ENCODE data around the gene DLEC1. TPM values are rescaled to one million over a fixed set of nuclear protein-coding genes. Genes with fewer than 3 reads are reported as not detected.

The DLEC1 gene
- total and polyA plus RNA-seq, 2 of the 4 experiments (the other 2 are of a cell fraction) = 0.03 TPM; not detected in 1

DNA sequence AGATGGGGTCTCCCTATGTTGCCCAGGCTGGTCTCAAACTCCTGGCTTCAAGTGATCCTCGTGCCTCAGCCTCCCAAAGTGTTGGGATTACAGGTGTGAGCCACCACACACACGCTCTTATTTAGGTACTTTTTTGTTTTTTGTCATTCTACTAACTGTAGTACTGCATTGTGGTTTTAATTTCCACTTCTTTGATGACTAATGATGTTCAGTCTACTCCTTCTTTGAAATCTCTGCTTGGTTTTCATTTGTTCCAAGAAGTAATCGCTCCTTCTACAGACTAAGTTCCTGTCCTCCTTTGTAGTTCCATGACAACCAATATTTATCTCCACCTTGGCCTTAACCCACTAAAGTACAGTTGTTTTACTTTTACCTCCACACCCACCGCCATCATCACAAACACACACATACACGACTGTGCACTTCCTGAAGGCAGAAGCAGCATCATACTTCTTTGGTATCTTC, 529 bp upstream of the DLEC1 start:
- Histone ChIP-seq H3K14ac (replicated peaks; ENCODE audit: low read depth, low read length) (no peak overlapping the region), H3K9ac (ENCODE audit: low read depth, low read length) (no peak overlapping the region), H2AFZ (replicated peaks; ENCODE audit: low read length, poor library complexity) (peak overlapping the region; percentile 80), H3K4ac (ENCODE audit: low read depth, low read length) (0 out of 2 replicates have a peak overlapping the region, but pooled peaks have one; percentile 66), H3K79me1 (ENCODE audit: low read depth in 1 of 2, low read length in 2 of 2) (no peaks in the 10 kb centered on the region), H2BK120ac (ENCODE audit: low read depth, low read length) (0 out of 2 replicates have a peak overlapping the region, but pooled peaks have one; percentile 50), H4K20me1 (ENCODE audit: insufficient read depth, low read length) (no peaks in the 10 kb centered on the region), H3K36me3 (ENCODE audit: control insufficient read depth, insufficient read depth, low read length) (no peaks in the 10 kb centered on the region), H2BK20ac (ENCODE audit: low read depth, low read length) (no peak overlapping the region), H3K18ac (ENCODE audit: low read depth, low read length) (no peak overlapping the region), H3K4me2 (ENCODE audit: low read depth, low read length) (peak overlapping the region; percentile 73; the same call in 1 of the 2 replicates), H3K56ac (ENCODE audit: extremely low read depth, insufficient read depth, low read length) (no peak overlapping the region), H4K5ac (ENCODE audit: low read depth, low read length) (peak overlapping the region; percentile 67; the same call in 1 of the 2 replicates), H2BK15ac (ENCODE audit: low read depth, low read length) (no peak overlapping the region; the same call in 2 of the 3 replicates), H3K23ac (ENCODE audit: low read depth, low read length) (no peak overlapping the region), H3K4me3 (ENCODE audit: insufficient read depth, low read depth, low read length) (no peak overlapping the region), H3K9me1 (ENCODE audit: insufficient read depth, low read length) (peaks cover 5% of the 10 kb centered on the region; the same call in 1 of the 2 replicates), H3K27me3 (ENCODE audit: control insufficient read depth, insufficient read depth, low read length) (peaks cover 6% of the 10 kb centered on the region), H4K91ac (ENCODE audit: insufficient read depth, low read depth, low read length) (0 out of 2 replicates have a peak overlapping the region, but pooled peaks have one; percentile 13), H3K9me3 (ENCODE audit: control insufficient read depth, insufficient read depth, low read length) (no peaks in the 10 kb centered on the region), H3K4me1 (ENCODE audit: control insufficient read depth, insufficient read depth, low read length) (peaks cover 4% of the 10 kb centered on the region), H4K8ac (ENCODE audit: low read depth in 2 of 2, low read length in 2 of 2) (peak overlapping the region; percentile 62 to 85; a peak in 3 of 4 replicates), H2BK5ac (ENCODE audit: low read depth, low read length, poor library complexity, severe bottlenecking) (no peak overlapping the region), H2AK9ac (replicated peaks; ENCODE audit: low read depth, low read length, poor library complexity) (no peak overlapping the region), H3K27ac (ENCODE audit: insufficient read depth, low read length) (no peak overlapping the region), H2AK5ac (ENCODE audit: low read depth, low read length) (peak overlapping the region; percentile 54; the same call in 1 of the 2 replicates)
- in situ Hi-C loops (cut with MboI; ENCODE audit: low sequenced_read_pairs) (no loop called here), dilution Hi-C loops (cut with HindIII; ENCODE audit: low sequenced_read_pairs, unreplicated experiment) (no loop called here), intact Hi-C loops (cut with micrococcal nuclease) (no loop called here)
- DNase-seq = no peak
- no CpG with 5 or more reads among the region's 5 CpGs for WGBS, 2 experiments (ENCODE audit: extremely low coverage in 2 of 2, insufficient read length in 1 of 2)
- no TSS peak for BruUV-seq (replicated peaks)
- POLR2A ChIA-PET (ENCODE audit: unreplicated experiment) = no interaction called here
- no peak for ATAC-seq (ENCODE audit: low read depth)
- TF ChIP-seq CHD1 (IDR thresholded peaks at IDR 0.05; ENCODE audit: low read depth, low read length) (no peak), POLR2A (IDR thresholded peaks at IDR 0.05; ENCODE audit: low read depth, low read length) (no peak), MAZ (IDR thresholded peaks at IDR 0.05; ENCODE audit: borderline replicate concordance, low read depth, low read length) (no peak), BHLHE40 (IDR thresholded peaks at IDR 0.05; ENCODE audit: low read depth, low read length) (no peak), FOS (IDR thresholded peaks at IDR 0.05; ENCODE audit: low read depth, low read length) (no peak), RAD21 (IDR thresholded peaks at IDR 0.05; ENCODE audit: low read length) (no peak), RCOR1 (IDR thresholded peaks at IDR 0.05; ENCODE audit: insufficient replicate concordance, low read length) (no peak), MAFK (IDR thresholded peaks at IDR 0.05; ENCODE audit: low read depth, low read length) (no peak), MXI1 (IDR thresholded peaks at IDR 0.05; ENCODE audit: borderline replicate concordance, low read depth, low read length) (no peak), NFE2L2 (IDR thresholded peaks at IDR 0.05; ENCODE audit: low read depth, low read length) (no peak), CEBPB (IDR thresholded peaks at IDR 0.05; ENCODE audit: low read depth, low read length) (no peak), RFX5 (IDR thresholded peaks at IDR 0.05; ENCODE audit: low read depth, low read length) (no peak), SMC3 (IDR thresholded peaks at IDR 0.05; ENCODE audit: low read depth, low read length) (no peak)
- TF ChIP-seq, protein P1, sequence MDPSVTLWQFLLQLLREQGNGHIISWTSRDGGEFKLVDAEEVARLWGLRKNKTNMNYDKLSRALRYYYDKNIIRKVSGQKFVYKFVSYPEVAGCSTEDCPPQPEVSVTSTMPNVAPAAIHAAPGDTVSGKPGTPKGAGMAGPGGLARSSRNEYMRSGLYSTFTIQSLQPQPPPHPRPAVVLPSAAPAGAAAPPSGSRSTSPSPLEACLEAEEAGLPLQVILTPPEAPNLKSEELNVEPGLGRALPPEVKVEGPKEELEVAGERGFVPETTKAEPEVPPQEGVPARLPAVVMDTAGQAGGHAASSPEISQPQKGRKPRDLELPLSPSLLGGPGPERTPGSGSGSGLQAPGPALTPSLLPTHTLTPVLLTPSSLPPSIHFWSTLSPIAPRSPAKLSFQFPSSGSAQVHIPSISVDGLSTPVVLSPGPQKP (IDR thresholded peaks at IDR 0.05; ENCODE audit: borderline replicate concordance, low read depth, low read length) = no peak
- TF ChIP-seq, protein P2, sequence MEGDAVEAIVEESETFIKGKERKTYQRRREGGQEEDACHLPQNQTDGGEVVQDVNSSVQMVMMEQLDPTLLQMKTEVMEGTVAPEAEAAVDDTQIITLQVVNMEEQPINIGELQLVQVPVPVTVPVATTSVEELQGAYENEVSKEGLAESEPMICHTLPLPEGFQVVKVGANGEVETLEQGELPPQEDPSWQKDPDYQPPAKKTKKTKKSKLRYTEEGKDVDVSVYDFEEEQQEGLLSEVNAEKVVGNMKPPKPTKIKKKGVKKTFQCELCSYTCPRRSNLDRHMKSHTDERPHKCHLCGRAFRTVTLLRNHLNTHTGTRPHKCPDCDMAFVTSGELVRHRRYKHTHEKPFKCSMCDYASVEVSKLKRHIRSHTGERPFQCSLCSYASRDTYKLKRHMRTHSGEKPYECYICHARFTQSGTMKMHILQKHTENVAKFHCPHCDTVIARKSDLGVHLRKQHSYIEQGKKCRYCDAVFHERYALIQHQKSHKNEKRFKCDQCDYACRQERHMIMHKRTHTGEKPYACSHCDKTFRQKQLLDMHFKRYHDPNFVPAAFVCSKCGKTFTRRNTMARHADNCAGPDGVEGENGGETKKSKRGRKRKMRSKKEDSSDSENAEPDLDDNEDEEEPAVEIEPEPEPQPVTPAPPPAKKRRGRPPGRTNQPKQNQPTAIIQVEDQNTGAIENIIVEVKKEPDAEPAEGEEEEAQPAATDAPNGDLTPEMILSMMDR (conservative IDR thresholded peaks at IDR 0.05; ENCODE audit: low read depth, low read length) = no peak
- TF ChIP-seq, protein P3, sequence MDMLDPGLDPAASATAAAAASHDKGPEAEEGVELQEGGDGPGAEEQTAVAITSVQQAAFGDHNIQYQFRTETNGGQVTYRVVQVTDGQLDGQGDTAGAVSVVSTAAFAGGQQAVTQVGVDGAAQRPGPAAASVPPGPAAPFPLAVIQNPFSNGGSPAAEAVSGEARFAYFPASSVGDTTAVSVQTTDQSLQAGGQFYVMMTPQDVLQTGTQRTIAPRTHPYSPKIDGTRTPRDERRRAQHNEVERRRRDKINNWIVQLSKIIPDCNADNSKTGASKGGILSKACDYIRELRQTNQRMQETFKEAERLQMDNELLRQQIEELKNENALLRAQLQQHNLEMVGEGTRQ (IDR thresholded peaks at IDR 0.05; ENCODE audit: low read depth, low read length) = no peak
- CTCF ChIA-PET = no interaction called here
